DND-41 (cell line): ENCODE results near the gene LTA.

ENCODE experiments used
- ATAC-seq: fragments of 200-7000 bp; cut with Tn5 transposase; 3 replicates; pipeline ENCODE4 v1.9.1; 2021; ENCODE audit warnings: low read depth; ENCODE audit not compliant: insufficient read depth
- DNase-seq: peaks from one replicate; pipeline ENCODE4 v3.0.0-alpha.2; 2020
- H2AFZ ChIP-seq: 2 replicates; pipeline ENCODE4 v1.6.0; 2012; ENCODE audit warnings: low read depth, low read length
- H3K27ac ChIP-seq: 2 replicates; pipeline ENCODE4 v1.5.1; 2012; ENCODE audit warnings: low read length, inconsistent platforms
- H3K27me3 ChIP-seq: fragments of 200-600 bp; sonication (generic); 2 replicates; pipeline ENCODE4 v1.6.0; 2012; ENCODE audit warnings: low read length, mild to moderate bottlenecking, inconsistent platforms; ENCODE audit not compliant: insufficient read depth, poor library complexity
- H3K36me3 ChIP-seq: 2 replicates; pipeline ENCODE4 v1.5.1; 2012; ENCODE audit warnings: low read length, inconsistent platforms; ENCODE audit not compliant: insufficient read depth
- H3K4me1 ChIP-seq: 2 replicates; pipeline ENCODE4 v1.5.1; 2012; ENCODE audit warnings: mild to moderate bottlenecking, low read length; ENCODE audit not compliant: insufficient read depth
- H3K4me2 ChIP-seq: 2 replicates; pipeline ENCODE4 v1.6.0; 2012; ENCODE audit warnings: mild to moderate bottlenecking, moderate library complexity, low read length, inconsistent platforms; ENCODE audit not compliant: insufficient read depth
- H3K4me3 ChIP-seq, 2 experiments: fragments of 200-600 bp in 1 of 2; shearing (Covaris generic) in 1 of 2; 2 replicates each; pipeline ENCODE4 v1.5.1; 2012 to 2016; ENCODE audit warnings: inconsistent platforms in 2 of 2, low read length in 2 of 2, mild to moderate bottlenecking in 2 of 2, low read depth in 1 of 2, moderate library complexity in 1 of 2
- H3K79me2 ChIP-seq: 2 replicates; pipeline ENCODE4 v1.6.0; 2012; ENCODE audit warnings: low read length, inconsistent platforms; ENCODE audit not compliant: insufficient read depth
- H3K9ac ChIP-seq: 2 replicates; pipeline ENCODE4 v1.6.0; 2012; ENCODE audit warnings: low read depth, mild to moderate bottlenecking, inconsistent platforms, low read length, moderate library complexity
- H3K9me3 ChIP-seq: 2 replicates; pipeline ENCODE4 v1.5.1; 2012; ENCODE audit warnings: low read length, moderate library complexity, mild to moderate bottlenecking, inconsistent platforms; ENCODE audit not compliant: insufficient read depth, severe bottlenecking
- H4K20me1 ChIP-seq: 2 replicates; pipeline ENCODE4 v1.6.0; 2012; ENCODE audit warnings: low read length; ENCODE audit not compliant: insufficient read depth
- EZH2 ChIP-seq: IDR thresholded peaks from 3 replicates; pipeline ENCODE4 v1.6.1; 2012; ENCODE audit warnings: borderline replicate concordance, low read depth, mild to moderate bottlenecking, moderate library complexity, low read length, inconsistent platforms; ENCODE audit not compliant: severe bottlenecking
- TF ChIP-seq, protein P1 (sequence below): IDR thresholded peaks from 2 replicates; pipeline ENCODE4 v1.5.1; 2012; ENCODE audit warnings: borderline replicate concordance, low read length, moderate library complexity, mild to moderate bottlenecking; ENCODE audit not compliant: poor library complexity, severe bottlenecking; ENCODE audit errors: extremely low read depth

The LTA gene

DNA sequence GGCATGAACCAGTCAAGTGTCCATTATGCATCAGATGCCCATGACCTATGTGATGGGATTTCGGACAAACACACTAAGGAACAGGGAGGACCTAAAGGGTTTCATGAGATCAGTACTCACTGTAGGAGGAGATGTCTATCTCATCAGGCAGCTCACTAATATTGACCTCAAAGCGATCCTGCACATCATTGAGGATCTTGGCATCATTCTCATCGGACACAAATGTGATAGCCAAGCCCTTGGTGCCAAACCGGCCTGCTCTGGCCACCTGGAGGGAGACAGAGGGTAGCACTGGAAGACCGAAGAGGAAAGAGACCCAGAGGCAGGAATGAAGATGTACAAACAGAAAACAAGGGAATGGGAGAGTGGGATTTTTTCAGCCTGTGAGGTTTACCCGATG lies 41.4 kb upstream of the LTA start:
- H3K27ac ChIP-seq, result no peak overlapping the region
- peaks cover 24% of the 10 kb centered on the region for H3K79me2 ChIP-seq
- no peaks in the 10 kb centered on the region for H3K9me3 ChIP-seq
- H3K4me1 ChIP-seq, result 0 out of 2 replicates have a peak, but pooled peaks cover 3% of the 10 kb centered on the region
- no peak overlapping the region for H2AFZ ChIP-seq
- no peak overlapping the region for H3K4me3 ChIP-seq
- H3K36me3 ChIP-seq, result peaks cover 62% of the 10 kb centered on the region
- no peak for DNase-seq
- TF ChIP-seq EZH2, result no peak
- TF ChIP-seq, protein P1, sequence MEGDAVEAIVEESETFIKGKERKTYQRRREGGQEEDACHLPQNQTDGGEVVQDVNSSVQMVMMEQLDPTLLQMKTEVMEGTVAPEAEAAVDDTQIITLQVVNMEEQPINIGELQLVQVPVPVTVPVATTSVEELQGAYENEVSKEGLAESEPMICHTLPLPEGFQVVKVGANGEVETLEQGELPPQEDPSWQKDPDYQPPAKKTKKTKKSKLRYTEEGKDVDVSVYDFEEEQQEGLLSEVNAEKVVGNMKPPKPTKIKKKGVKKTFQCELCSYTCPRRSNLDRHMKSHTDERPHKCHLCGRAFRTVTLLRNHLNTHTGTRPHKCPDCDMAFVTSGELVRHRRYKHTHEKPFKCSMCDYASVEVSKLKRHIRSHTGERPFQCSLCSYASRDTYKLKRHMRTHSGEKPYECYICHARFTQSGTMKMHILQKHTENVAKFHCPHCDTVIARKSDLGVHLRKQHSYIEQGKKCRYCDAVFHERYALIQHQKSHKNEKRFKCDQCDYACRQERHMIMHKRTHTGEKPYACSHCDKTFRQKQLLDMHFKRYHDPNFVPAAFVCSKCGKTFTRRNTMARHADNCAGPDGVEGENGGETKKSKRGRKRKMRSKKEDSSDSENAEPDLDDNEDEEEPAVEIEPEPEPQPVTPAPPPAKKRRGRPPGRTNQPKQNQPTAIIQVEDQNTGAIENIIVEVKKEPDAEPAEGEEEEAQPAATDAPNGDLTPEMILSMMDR, result no peak
- H3K4me2 ChIP-seq, result no peak overlapping the region
- H3K9ac ChIP-seq, result no peak overlapping the region
- H4K20me1 ChIP-seq, result peaks cover 65% of the 10 kb centered on the region
- no peak for ATAC-seq
- H3K27me3 ChIP-seq, result no peaks in the 10 kb centered on the region

DNA sequence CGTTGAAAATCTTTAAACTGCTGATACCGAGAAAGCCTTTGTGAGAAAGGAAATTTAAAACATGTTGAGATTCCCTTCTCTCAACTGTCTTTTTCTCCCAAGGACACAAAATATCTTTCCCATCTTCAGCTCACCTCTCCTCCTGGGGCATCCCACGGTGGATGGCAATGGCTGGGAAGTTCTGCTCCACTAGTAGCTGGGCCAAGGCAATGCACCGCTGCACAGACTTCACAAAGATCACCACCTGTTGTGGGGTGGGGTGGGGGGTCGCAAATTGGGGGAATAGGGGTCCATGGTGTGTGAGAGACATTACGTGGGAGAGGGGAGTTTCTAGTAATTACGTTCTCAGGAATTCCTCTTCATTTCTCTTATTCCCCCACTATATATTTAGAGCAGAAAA lies 40.9 kb upstream of the LTA start:
- TF ChIP-seq EZH2, result no peak
- TF ChIP-seq, protein P1, result no peak

DNA sequence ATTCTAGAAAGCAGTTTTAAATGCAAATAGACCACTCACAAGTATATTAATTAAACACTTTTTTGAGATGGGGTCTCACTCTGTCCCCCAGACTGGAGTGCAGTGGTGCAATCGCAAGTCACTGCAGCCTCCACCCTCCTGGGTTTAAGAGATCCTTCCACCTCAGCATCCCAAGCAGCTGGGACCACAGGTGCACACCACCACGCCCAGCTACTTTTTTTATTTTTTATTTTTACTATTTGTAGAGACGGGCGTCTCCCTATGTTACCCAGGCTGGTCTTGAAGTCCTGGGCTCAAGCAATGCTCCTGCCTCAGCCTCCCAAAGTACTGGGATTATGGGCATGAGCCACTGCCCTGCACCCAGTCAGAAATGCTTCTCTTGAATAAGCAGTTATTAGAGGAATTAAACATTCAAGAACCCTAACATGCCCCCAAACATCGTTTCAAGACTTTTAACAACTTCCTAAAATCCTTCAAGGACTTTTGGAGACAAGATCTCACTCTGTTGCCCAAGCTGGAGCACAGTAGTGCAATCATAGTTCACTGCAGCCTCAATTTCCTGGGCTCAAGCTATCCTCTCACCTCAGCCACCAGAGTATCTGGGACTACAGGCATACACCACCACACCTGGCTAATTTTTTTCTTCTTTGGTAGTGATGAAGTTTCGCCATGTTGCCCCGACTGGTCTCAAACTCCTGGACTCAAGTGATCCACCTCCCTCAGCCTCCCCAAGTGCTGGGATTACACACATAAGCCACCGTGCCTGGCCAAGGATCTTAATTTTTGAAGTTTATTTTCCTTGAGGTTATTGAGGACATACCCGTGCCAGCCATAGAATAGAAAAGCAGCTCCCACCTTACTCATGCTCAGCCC lies 40.1 kb upstream of the LTA start:
- no peak overlapping the region for H3K9ac ChIP-seq
- no peaks in the 10 kb centered on the region for H3K9me3 ChIP-seq
- no peaks in the 10 kb centered on the region for H3K27me3 ChIP-seq
- no peak for TF ChIP-seq EZH2
- TF ChIP-seq, protein P1, result no peak
- ATAC-seq, result no peak
- H4K20me1 ChIP-seq, result peaks cover 78% of the 10 kb centered on the region
- H3K27ac ChIP-seq, result no peak overlapping the region
- peaks cover 37% of the 10 kb centered on the region for H3K79me2 ChIP-seq
- no peak for DNase-seq
- no peak overlapping the region for H3K4me3 ChIP-seq
- H3K4me1 ChIP-seq, result 0 out of 2 replicates have a peak, but pooled peaks cover 9% of the 10 kb centered on the region
- H3K36me3 ChIP-seq, result peaks cover 75% of the 10 kb centered on the region
- H2AFZ ChIP-seq, result no peak overlapping the region
- H3K4me2 ChIP-seq, result no peak overlapping the region

More for the DNA sequence above, 40.9 kb upstream of the LTA start:
- Histone ChIP-seq H3K27me3 (no peaks in the 10 kb centered on the region), H3K4me3 (no peak overlapping the region), H3K4me1 (0 out of 2 replicates have a peak, but pooled peaks cover 3% of the 10 kb centered on the region), H3K27ac (no peak overlapping the region), H3K9ac (no peak overlapping the region), H3K36me3 (peaks cover 67% of the 10 kb centered on the region), H4K20me1 (peaks cover 70% of the 10 kb centered on the region), H3K9me3 (no peaks in the 10 kb centered on the region), H3K79me2 (peaks cover 29% of the 10 kb centered on the region), H2AFZ (no peak overlapping the region), H3K4me2 (no peak overlapping the region)
- ATAC-seq (no peak), DNase-seq (no peak)
